ENCODE measurements around the gene LRRN2. TPM values are rescaled to one million over a fixed set of nuclear protein-coding genes. Genes with fewer than 3 reads are reported as not detected.

LRRN2 gene
- total RNA-seq, 1 experiment from 2014 or later = 5.8 TPM

- H3K23me2 ChIP-seq (ENCODE audit: insufficient read length, low read depth, low read length, poor library complexity, severe bottlenecking) = no peaks in the 10 kb centered on the region
- H3K79me2 ChIP-seq (ENCODE audit: insufficient read depth, low read length) = no peaks in the 10 kb centered on the region
- no peak overlapping the region for H3K4me3 Mint-ChIP-seq
- WGBS (ENCODE audit: extremely low coverage, insufficient read length, low lambda C conversion rate) = no CpG with 5 or more reads among the region's 6 CpGs
- H4K91ac ChIP-seq (ENCODE audit: insufficient read length, low read depth, low read length) = no peak overlapping the region
- H4K5ac ChIP-seq (ENCODE audit: insufficient read length, low read depth, low read length) = no peak overlapping the region
- H3K4ac ChIP-seq (ENCODE audit: low read depth, low read length) = no peak overlapping the region
- DNase-seq = no peak
- TF ChIP-seq CTCF (conservative IDR thresholded peaks at IDR 0.05) = no peak
- peak overlapping the region in 2 of 3 experiments; percentile 33 to 87; a peak in 2 of 7 replicates for H3K27ac Mint-ChIP-seq
- H3K4me1 ChIP-seq (ENCODE audit: insufficient read depth, low read length) = no peaks in the 10 kb centered on the region
- H2BK12ac ChIP-seq (ENCODE audit: insufficient read length, low read depth, low read length) = no peak overlapping the region
- H3K27ac ChIP-seq (ENCODE audit: insufficient read length, low read depth, low read length) = no peak overlapping the region
- H3K36me3 Mint-ChIP-seq (ENCODE audit: insufficient read depth in 1 of 3, low read depth in 3 of 3) = no peaks in the 10 kb centered on the region
- H3K79me1 ChIP-seq (ENCODE audit: insufficient read depth, low read depth, low read length, poor library complexity, severe bottlenecking) = no peaks in the 10 kb centered on the region
- H2AFZ ChIP-seq (ENCODE audit: low read length) = no peak overlapping the region
- no peak overlapping the region for H2BK120ac ChIP-seq (ENCODE audit: low read depth, low read length, poor library complexity, severe bottlenecking)
- H3K9me3 Mint-ChIP-seq = no peaks in the 10 kb centered on the region
- H3K27me3 ChIP-seq (ENCODE audit: insufficient read depth, low read length) = no peaks in the 10 kb centered on the region
- H2AK5ac ChIP-seq (ENCODE audit: insufficient read length, low read length) = no peak overlapping the region
- no peak overlapping the region for H3K23ac ChIP-seq (ENCODE audit: insufficient read length, low read depth, low read length)
- H4K20me1 ChIP-seq (ENCODE audit: control insufficient read depth, insufficient read depth, insufficient read length) = no peaks in the 10 kb centered on the region
- no peaks in the 10 kb centered on the region for H3K9me3 ChIP-seq (ENCODE audit: control insufficient read depth, low read depth, low read length)
- H3K14ac ChIP-seq (ENCODE audit: insufficient read depth, low read length) = no peak overlapping the region
- peaks cover 7% of the 10 kb centered on the region; the same call in 1 of the 2 replicates for H3K27me3 Mint-ChIP-seq (ENCODE audit: low read depth)
- H3K4me1 Mint-ChIP-seq = peaks cover 4 to 6% of the 10 kb centered on the region in 2 experiments; a peak in 2 of 4 replicates
- no peak overlapping the region for H3K9ac ChIP-seq (ENCODE audit: extremely low read depth, insufficient read length, low read length)
- no peak overlapping the region for H2BK20ac ChIP-seq (ENCODE audit: low read depth, low read length, poor library complexity, severe bottlenecking)
- no peak overlapping the region for H2BK5ac ChIP-seq (ENCODE audit: insufficient read length, low read length)
- no peak overlapping the region for H4K8ac ChIP-seq (replicated peaks; ENCODE audit: insufficient read length, low read depth, low read length)
- H3K56ac ChIP-seq (ENCODE audit: insufficient read length, low read depth, low read length) = no peak overlapping the region
- H3T11ph ChIP-seq (ENCODE audit: low read length) = no peak overlapping the region
- no peak overlapping the region for H2BK15ac ChIP-seq (ENCODE audit: low read depth, low read length)
- H3K4me2 ChIP-seq (ENCODE audit: insufficient read depth, insufficient read length, low read length) = no peak overlapping the region
- no peak overlapping the region for H3K18ac ChIP-seq (ENCODE audit: insufficient read length, low read depth, low read length)
Measured at GRCh38 chr1:204616641-204617040, 68.9 kb downstream of the LRRN2 start.
